WTC11 (cell line): Measurements from ENCODE around the gene CCAR1. TPM values are rescaled to one million over a fixed set of nuclear protein-coding genes. Genes with fewer than 3 reads are reported as not detected.

Experiments used
- ATAC-seq: fragments of 200-7000 bp; cut with Tn5 transposase; 2 replicates; pipeline ENCODE4 v1.10.0; 2021; ENCODE audit warnings: mild to moderate bottlenecking, moderate library complexity
- CTCF ChIA-PET: fragments of 300-600 bp; sonication (Branson Sonifier 250); formaldehyde crosslinking; loops from one replicate; lab custom pipeline; 2021; ENCODE audit warnings: antibody characterized with exemption; lab: Charles Lee
- POLR2A ChIA-PET: fragments of 350-600 bp; sonication (Branson Sonifier 250); formaldehyde crosslinking; loops from one replicate; lab custom pipeline; 2021; ENCODE audit warnings: antibody characterized with exemption; lab: Charles Lee
- DNase-seq: peaks from one replicate; pipeline ENCODE4 v3.0.0; 2021; ENCODE audit warnings: low spot score
- H3K27ac Mint-ChIP-seq: 2 replicates; pipeline ENCODE4 v1.8.0; 2021; ENCODE audit warnings: mixed read lengths
- H3K27me3 Mint-ChIP-seq: 2 replicates; pipeline ENCODE4 v1.8.0; 2021; ENCODE audit warnings: low read depth, mild to moderate bottlenecking, moderate library complexity, mixed read lengths
- H3K36me3 Mint-ChIP-seq: 2 replicates; pipeline ENCODE4 v1.8.0; 2021; ENCODE audit warnings: mixed read lengths
- H3K4me1 Mint-ChIP-seq: 2 replicates; pipeline ENCODE4 v1.8.0; 2022; ENCODE audit warnings: mixed read lengths
- H3K4me3 Mint-ChIP-seq: 2 replicates; pipeline ENCODE4 v1.8.0; 2021; ENCODE audit warnings: mild to moderate bottlenecking, moderate library complexity, mixed read lengths
- H3K9me3 Mint-ChIP-seq: 2 replicates; pipeline ENCODE4 v1.8.0; 2021; ENCODE audit warnings: mixed read lengths
- ATF6 ChIP-seq: sonication (generic); formaldehyde crosslinking; IDR thresholded peaks from 2 replicates; pipeline ENCODE4 v1.8.1; 2023; ENCODE audit warnings: mild to moderate bottlenecking, missing genetic modification reagents
- ETV6 ChIP-seq: sonication (generic); formaldehyde crosslinking; IDR thresholded peaks from 2 replicates; pipeline ENCODE4 v1.8.1; 2022; ENCODE audit warnings: mild to moderate bottlenecking, missing genetic modification reagents
- GTF2I ChIP-seq: fragments of 250-450 bp; sonication (Bioruptor Pico); conservative IDR thresholded peaks from 2 replicates; pipeline ENCODE4 v1.4.0; 2021; ENCODE audit warnings: mild to moderate bottlenecking
- IRF1 ChIP-seq: sonication (generic); formaldehyde crosslinking; IDR thresholded peaks from 2 replicates; pipeline ENCODE4 v1.8.0; 2023; ENCODE audit warnings: missing genetic modification reagents
- MXD4 ChIP-seq: fragments of 250-450 bp; sonication (Bioruptor Pico); IDR thresholded peaks from 2 replicates; pipeline ENCODE4 v1.8.0; 2021; ENCODE audit warnings: mild to moderate bottlenecking, moderate library complexity, borderline replicate concordance
- NR3C1 ChIP-seq: sonication (generic); formaldehyde crosslinking; conservative IDR thresholded peaks from 2 replicates; pipeline ENCODE4 v1.8.1; 2023; ENCODE audit warnings: low read depth, mild to moderate bottlenecking, missing genetic modification reagents
- RORB ChIP-seq: fragments of 250-450 bp; sonication (Bioruptor Pico); IDR thresholded peaks from 2 replicates; pipeline ENCODE4 v1.9.0; 2021; ENCODE audit warnings: mild to moderate bottlenecking
- TCF7 ChIP-seq: sonication (generic); formaldehyde crosslinking; IDR thresholded peaks from 2 replicates; pipeline ENCODE4 v1.8.0; 2022; ENCODE audit warnings: mild to moderate bottlenecking, low read depth, missing genetic modification reagents, moderate library complexity
- TEAD4 ChIP-seq: sonication (generic); formaldehyde crosslinking; IDR thresholded peaks from 2 replicates; pipeline ENCODE4 v1.8.0; 2022; ENCODE audit warnings: mild to moderate bottlenecking, missing genetic modification reagents
- USF1 ChIP-seq: sonication (generic); formaldehyde crosslinking; IDR thresholded peaks from 2 replicates; pipeline ENCODE4 v1.8.0; 2022; ENCODE audit warnings: mild to moderate bottlenecking, missing genetic modification reagents
- ZNF219 ChIP-seq: sonication (generic); formaldehyde crosslinking; IDR thresholded peaks from 2 replicates; pipeline ENCODE4 v1.8.0; 2023; ENCODE audit warnings: missing genetic modification reagents, mild to moderate bottlenecking, borderline replicate concordance
- ZNF416 ChIP-seq: fragments of 250-450 bp; sonication (Bioruptor Pico); IDR thresholded peaks from 2 replicates; pipeline ENCODE4 v1.9.0; 2021; ENCODE audit warnings: mild to moderate bottlenecking, inconsistent platforms
- ZNF532 ChIP-seq: fragments of 250-450 bp; sonication (Bioruptor Pico); IDR thresholded peaks from 2 replicates; pipeline ENCODE4 v1.9.0; 2021; ENCODE audit warnings: mild to moderate bottlenecking, borderline replicate concordance
- ZNF671 ChIP-seq: fragments of 250-450 bp; sonication (Bioruptor Pico); IDR thresholded peaks from 2 replicates; pipeline ENCODE4 v1.8.0; 2021; ENCODE audit warnings: mild to moderate bottlenecking
- ZSCAN18 ChIP-seq: fragments of 250-450 bp; sonication (Bioruptor Pico); IDR thresholded peaks from 2 replicates; pipeline ENCODE4 v2.1.2; 2022; ENCODE audit warnings: mild to moderate bottlenecking, moderate library complexity
- total RNA-seq: library from RNA; stranded (reverse); gene quantifications from 3 replicates; pipeline ENCODE4 v1.2.3, GENCODE V29; 2021

The CCAR1 gene
- total RNA-seq, 1 experiment from 2014 or later: 95.4 TPM

GRCh38 chr10:68831961-68832455 is 111.0 kb downstream of the CCAR1 start (continued):
- TF ChIP-seq NR3C1 (CRISPR knock-in tag) (no peak), RORB (CRISPR knock-in tag) (no peak), ATF6 (CRISPR knock-in tag) (no peak), ZNF671 (no peak)

DNA sequence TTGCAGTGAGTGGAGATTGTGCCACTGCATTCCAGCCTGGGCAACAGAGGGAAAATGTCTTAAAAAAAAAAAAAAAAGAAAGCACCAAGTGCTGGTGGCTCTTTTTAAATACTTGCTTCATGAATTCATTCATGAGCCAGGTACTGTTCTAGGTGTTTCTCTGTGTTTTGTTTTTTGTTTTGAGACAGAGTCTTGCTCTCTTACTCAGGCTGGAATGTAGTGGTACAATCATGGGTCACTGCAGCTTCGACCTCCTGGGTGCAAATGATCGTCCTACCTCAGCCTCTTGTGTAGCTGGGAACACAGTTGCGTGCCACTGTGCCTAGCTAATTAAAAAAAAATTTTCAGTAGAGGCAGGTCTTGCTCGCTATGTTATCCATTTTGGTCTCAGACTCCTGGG is 111.6 kb downstream of the CCAR1 start:
- Mint-ChIP-seq H3K27ac (no peak overlapping the region), H3K27me3 (peaks cover 14% of the 10 kb centered on the region), H3K4me3 (no peak overlapping the region), H3K9me3 (no peaks in the 10 kb centered on the region), H3K4me1 (no peaks in the 10 kb centered on the region), H3K36me3 (no peaks in the 10 kb centered on the region)
- ChIA-PET POLR2A (no interaction called here), CTCF (no interaction called here)
- TF ChIP-seq GTF2I: no peak
- no peak for TF ChIP-seq ZNF416 (CRISPR knock-in tag)
- no peak for TF ChIP-seq USF1 (CRISPR knock-in tag)
- TF ChIP-seq MXD4 (CRISPR knock-in tag): no peak
- TF ChIP-seq TCF7 (CRISPR knock-in tag): no peak
- TF ChIP-seq ZNF219 (CRISPR knock-in tag): no peak
- TF ChIP-seq ZNF532: no peak
- TF ChIP-seq IRF1 (CRISPR knock-in tag): no peak
- no peak for TF ChIP-seq ETV6 (CRISPR knock-in tag)
- TF ChIP-seq TEAD4 (CRISPR knock-in tag): no peak
- no peak for TF ChIP-seq ATF6 (CRISPR knock-in tag)
- TF ChIP-seq ZSCAN18: no peak
- DNase-seq (no peak), ATAC-seq (no peak)
